ENCODE results near the gene ADAT3. TPM values are rescaled to one million over a fixed set of nuclear protein-coding genes. Genes with fewer than 3 reads are reported as not detected.

The ADAT3 gene
- total RNA-seq: 1 to 10 TPM; 1.3 to 3.3 TPM
- 1 to 10 TPM; 1.4 to 2.8 TPM for polyA plus RNA-seq

GRCh38 chr19:1905110-1905862 is at the start of gene ADAT3, which contains the start of gene SCAMP4:
Gene ADAT3, plus strand, starts transcription at chr19:1905399. Its CDS starts 6,649 bp downstream, at chr19:1912048.
Gene SCAMP4, plus strand, starts transcription at chr19:1905399. Its CDS starts 9,621 bp downstream, at chr19:1915020.
- DNase-seq (ENCODE audit: low spot score): peak; percentile 98
- H3K27ac ChIP-seq (ENCODE audit: low read depth in 1 of 2, low read length in 2 of 2): peak within 1 kb of the TSS; percentile 82 to 84
- no peaks in the 10 kb centered on the region for H3K36me3 ChIP-seq (ENCODE audit: control insufficient read depth in 4 of 4, insufficient read depth in 3 of 4, low read depth in 1 of 4, low read length in 3 of 4)
- 1% methylated on average over 92 of the region's 92 CpGs for WGBS
- TF ChIP-seq FOXA2 (IDR thresholded peaks at IDR 0.05) (no peak), NR2F2 (IDR thresholded peaks at IDR 0.05) (peak; percentile 81), ZBTB33 (IDR thresholded peaks at IDR 0.05) (no peak), ATF3 (IDR thresholded peaks at IDR 0.05) (no peak), HNF4A (conservative IDR thresholded peaks at IDR 0.05) (peak; percentile 14 to 32), FOXA1 (IDR thresholded peaks at IDR 0.05) (no peak), MAX (IDR thresholded peaks at IDR 0.05) (no peak), JUND (IDR thresholded peaks at IDR 0.05) (no peak), GABPA (IDR thresholded peaks at IDR 0.05 in 1 of 2, conservative IDR thresholded peaks at IDR 0.05 in 1 of 2) (peak; percentile 55 to 66), CTCF (IDR thresholded peaks at IDR 0.05; ENCODE audit: low read depth, low read length, missing input control) (peak; percentile 6), TAF1 (conservative IDR thresholded peaks at IDR 0.05) (no peak), SP1 (IDR thresholded peaks at IDR 0.05) (peak; percentile 68), HNF4G (IDR thresholded peaks at IDR 0.05) (no peak), REST (IDR thresholded peaks at IDR 0.05) (no peak), RAD21 (IDR thresholded peaks at IDR 0.05) (peak in 1 of 2 donors; percentile 32), YY1 (IDR thresholded peaks at IDR 0.05) (peak; percentile 56), RXRA (IDR thresholded peaks at IDR 0.05) (peak in 1 of 2 donors; percentile 32), EGR1 (IDR thresholded peaks at IDR 0.05; ENCODE audit: low read depth in 2 of 2) (peak in 1 of 2 donors; percentile 18)
- no peaks in the 10 kb centered on the region for H3K27me3 ChIP-seq (ENCODE audit: control insufficient read depth in 4 of 4, insufficient read depth in 4 of 4, low read length in 3 of 4)
- H3K9ac ChIP-seq (ENCODE audit: low read depth in 1 of 2, low read length in 2 of 2): peak within 1 kb of the TSS; percentile 1 to 77
- H3K4me3 ChIP-seq (ENCODE audit: low read depth in 1 of 3, low read length in 3 of 3): peak within 1 kb of the TSS; percentile 60 to 72 (median 69)
- no peaks in the 10 kb centered on the region for H3K9me3 ChIP-seq (ENCODE audit: control insufficient read depth in 4 of 4, low read length in 3 of 4)
- peaks cover 3 to 11% (median 7%) of the 10 kb centered on the region in 4 donors for H3K4me1 ChIP-seq (ENCODE audit: control insufficient read depth in 4 of 4, insufficient read depth in 4 of 4, low read length in 3 of 4)
